GM18520 (cell line): ENCODE results near the gene OLFM3.

Source experiments
- ATAC-seq: cut with Tn5 transposase; IDR thresholded peaks from one replicate; pipeline ENCODE4 v1.9.1; 2021; ENCODE audit not compliant: unreplicated experiment

OLFM3 gene

DNA sequence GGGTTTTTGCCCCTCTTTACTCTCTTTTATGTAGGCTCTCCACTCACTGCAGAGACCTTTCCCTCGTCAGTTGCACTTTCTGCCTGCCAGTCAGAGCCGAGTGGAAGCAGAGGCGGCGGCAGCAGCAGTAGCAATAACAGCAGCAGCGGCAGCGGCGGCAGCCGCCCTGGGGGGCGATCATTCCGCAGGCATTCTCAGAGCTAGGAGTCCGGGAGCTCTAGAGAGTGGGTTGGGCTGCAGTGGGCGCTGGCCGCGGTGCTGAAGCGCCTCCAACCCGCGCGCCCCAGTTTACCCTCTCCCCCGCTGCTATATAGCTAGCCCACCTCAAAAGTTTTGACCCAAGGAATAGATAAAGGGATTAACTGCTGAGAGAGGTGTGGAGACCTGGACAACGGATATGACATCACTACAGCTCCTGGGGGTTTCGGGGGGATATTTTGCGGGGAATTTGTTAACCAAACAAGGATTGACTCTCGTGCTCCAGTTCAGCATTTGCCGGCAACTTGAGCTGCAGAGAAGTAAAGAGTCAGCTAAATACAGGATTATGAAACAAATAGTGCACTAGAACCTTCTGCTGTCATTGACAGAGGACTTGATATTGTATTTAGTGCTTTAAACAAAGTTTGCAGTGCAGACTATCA lies at the start of gene OLFM3:
Gene OLFM3, minus strand, starts transcription at position 102 of the 641 bp plus-strand sequence.
- ATAC-seq = no peak

- no peak for ATAC-seq
These were observed 49.0 kb upstream of the OLFM3 start for GRCh38 chr1:102045752-102046151.

DNA sequence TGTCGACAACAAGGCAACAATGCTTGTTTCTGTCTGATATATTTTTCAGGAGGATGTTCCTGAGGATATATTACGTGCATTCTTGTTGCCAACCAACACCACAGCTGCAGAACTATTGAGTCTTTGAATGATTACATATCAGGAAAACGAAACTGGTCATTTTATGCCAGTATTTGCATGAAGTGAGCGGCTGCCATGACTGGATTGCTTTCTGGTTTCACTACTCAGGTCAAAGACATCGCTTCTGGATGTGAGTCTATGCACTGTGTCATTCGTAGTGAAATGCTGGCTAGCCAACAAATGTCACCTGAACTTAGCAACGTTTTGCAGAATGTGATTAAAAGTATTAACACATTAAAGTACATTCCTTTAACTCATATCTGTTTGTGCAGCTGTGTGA lies 35.8 kb upstream of the OLFM3 start:
- peak; percentile 90 for ATAC-seq

- no peak for ATAC-seq
These were observed 22.8 kb upstream of the OLFM3 start for GRCh38 chr1:102019530-102019929.

DNA sequence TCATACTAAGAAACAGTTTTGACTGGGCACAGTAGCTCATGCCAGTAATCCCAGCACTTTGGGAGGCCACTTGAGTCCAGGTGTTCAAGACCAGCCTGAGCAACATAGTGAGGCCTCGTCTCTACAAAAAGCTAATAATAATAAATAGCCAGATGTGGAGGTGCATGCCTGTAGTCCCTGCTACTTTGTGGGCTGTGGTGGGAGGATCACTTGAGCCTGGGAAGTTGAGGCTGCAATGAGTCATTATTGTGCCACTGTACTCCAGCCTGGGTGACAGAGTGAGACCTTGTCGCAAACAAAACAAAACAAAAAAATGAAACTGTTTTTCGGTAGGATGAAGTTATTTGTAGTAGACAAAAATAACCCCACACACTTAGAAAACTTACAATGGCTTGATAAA lies 19.0 kb upstream of the OLFM3 start:
- ATAC-seq = no peak

- ATAC-seq = no peak
These were observed 5.3 kb upstream of the OLFM3 start for GRCh38 chr1:102002057-102002456.

- ATAC-seq = no peak
These were observed 561 bp downstream of the OLFM3 start for GRCh38 chr1:101995984-101996745.

- no peak for ATAC-seq
These were observed 3.0 kb downstream of the OLFM3 start for GRCh38 chr1:101993710-101994109.

GRCh38 chr1:101992821-101993575 lies 3.7 kb downstream of the OLFM3 start:
- no peak for ATAC-seq

- ATAC-seq = no peak
These were observed 15.8 kb downstream of the OLFM3 start for GRCh38 chr1:101980974-101981373.

DNA sequence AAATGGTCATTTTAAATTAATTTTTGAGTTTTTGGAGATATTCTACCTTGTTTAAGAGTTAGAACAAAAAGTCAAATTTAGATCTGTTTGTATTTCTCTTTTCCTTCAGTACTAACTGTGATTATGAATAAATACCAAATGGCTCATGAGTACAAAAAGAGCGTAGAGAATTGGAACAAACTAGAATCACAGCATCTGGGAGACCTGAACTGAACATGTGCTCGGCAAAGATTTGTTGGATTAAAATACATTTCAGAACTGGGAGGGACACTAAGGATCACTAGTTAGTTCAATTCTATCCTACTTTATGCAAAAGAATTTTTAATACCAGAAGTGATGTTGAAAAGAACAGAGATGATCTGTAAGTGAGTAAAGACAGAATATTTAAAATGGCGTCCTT lies 19.5 kb downstream of the OLFM3 start:
- ATAC-seq = no peak

- no peak for ATAC-seq
These were observed 20.6 kb downstream of the OLFM3 start for GRCh38 chr1:101976161-101976560.

DNA sequence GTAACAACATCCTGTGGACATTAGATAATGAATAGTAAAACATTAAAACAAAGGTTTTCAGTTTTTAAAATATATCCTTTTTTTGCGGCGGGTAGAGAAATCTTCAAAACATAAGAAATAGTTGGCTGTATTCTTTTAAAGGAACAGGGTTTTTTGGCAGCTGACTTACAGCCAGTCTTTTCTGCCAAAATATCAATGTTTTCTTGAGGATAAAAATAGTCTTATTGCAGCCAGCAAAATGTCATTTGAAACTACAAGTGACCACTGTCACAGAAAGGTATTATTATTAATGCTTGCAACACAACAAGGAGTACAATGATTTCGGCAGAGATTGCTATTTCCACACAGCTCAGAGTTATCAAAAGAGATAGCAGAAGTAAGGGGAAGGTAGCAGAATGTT lies 21.4 kb downstream of the OLFM3 start:
- no peak for ATAC-seq

DNA sequence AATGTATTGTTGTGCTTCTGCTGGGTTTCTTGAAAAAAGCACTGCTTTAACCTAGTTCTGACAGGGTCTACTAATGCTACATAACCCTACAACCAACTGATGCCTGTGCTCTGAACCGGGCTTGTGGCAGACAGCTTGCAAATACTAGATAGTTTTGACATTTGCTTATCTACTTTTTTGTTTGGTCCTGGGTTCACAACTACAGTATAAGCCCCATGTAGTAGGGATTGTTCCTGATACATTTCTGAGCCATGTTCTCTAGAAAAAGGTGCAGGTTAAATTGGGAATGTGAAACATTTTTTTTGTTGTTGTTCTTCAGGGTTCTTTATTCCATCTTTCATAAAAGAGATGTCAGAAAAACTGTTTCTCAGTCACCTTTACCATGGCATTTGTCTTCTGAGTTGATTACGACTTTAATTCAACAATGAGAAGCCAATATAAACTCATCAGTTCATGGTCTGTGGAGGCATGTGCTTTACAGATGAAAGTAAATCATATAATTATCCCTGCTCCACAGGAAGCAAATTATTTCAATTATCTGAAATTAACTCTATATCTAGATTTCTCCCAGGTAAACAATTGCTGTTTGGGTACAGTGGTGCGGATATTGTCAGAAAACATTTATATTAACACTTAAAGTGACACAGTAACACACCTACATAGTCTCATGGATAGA lies 22.0 kb downstream of the OLFM3 start:
- ATAC-seq = no peak

GRCh38 chr1:101971304-101971703 lies 25.4 kb downstream of the OLFM3 start:
- ATAC-seq = no peak

GRCh38 chr1:101967871-101968270 lies 28.9 kb downstream of the OLFM3 start:
- no peak for ATAC-seq

- ATAC-seq = no peak
These were observed 31.4 kb downstream of the OLFM3 start for GRCh38 chr1:101965341-101965740.

- no peak for ATAC-seq
These were observed 32.0 kb downstream of the OLFM3 start for GRCh38 chr1:101964708-101965107.

DNA sequence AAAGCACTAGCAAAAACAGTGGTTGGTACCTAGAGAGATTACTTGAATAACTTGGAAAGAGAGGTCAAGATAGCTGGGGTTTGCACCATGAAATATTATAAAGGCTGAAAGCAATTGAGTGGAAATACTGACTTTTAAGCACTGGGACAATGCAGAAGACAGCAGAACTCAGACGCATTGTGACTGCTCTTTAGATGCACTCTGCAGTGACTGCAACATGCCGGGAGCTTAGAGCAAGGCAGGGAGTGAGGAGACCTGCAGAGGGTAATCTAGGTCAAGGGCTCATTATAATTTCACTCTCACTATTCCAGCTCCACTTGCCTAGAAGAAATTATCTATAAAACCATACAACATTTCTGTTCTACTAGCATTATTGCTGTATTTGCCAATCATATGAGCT lies 36.6 kb downstream of the OLFM3 start:
- ATAC-seq = no peak

- ATAC-seq = no peak
These were observed 37.3 kb downstream of the OLFM3 start for GRCh38 chr1:101959456-101959855.

- ATAC-seq = no peak
These were observed 39.0 kb downstream of the OLFM3 start for GRCh38 chr1:101957771-101958170.
